ENCODE data around the gene ZNF329.

- TF ChIP-seq ZSCAN29 (IDR thresholded peaks at IDR 0.05) (no peak), CTCF (IDR thresholded peaks at IDR 0.05 in 2 of 3, conservative IDR thresholded peaks at IDR 0.05 in 1 of 3; ENCODE audit: insufficient read depth in 2 of 3, low read depth in 1 of 3, low read length in 3 of 3) (no peak), FOSL1 (tag; conservative IDR thresholded peaks at IDR 0.05) (no peak), POLR2AphosphoS5 (IDR thresholded peaks at IDR 0.05; ENCODE audit: control insufficient read depth, insufficient read depth, low read depth, low read length) (no peak), ZBTB9 (CRISPR knock-in tag; IDR thresholded peaks at IDR 0.05) (no peak), POLR2A (conservative IDR thresholded peaks at IDR 0.05) (no peak), YY1 (IDR thresholded peaks at IDR 0.05; ENCODE audit: borderline replicate concordance in 1 of 3, control insufficient read depth in 1 of 3, extremely low read depth in 1 of 3, insufficient read depth in 3 of 3, insufficient read length in 1 of 3, insufficient replicate concordance in 2 of 3, low read depth in 1 of 3, low read length in 2 of 3) (no peak), ZBTB33 (CRISPR knock-in tag; IDR thresholded peaks at IDR 0.05) (no peak)
These were observed 16.3 kb downstream of the ZNF329 start for GRCh38 chr19:58134244-58134643.

Measured in K562 (cell line).